K562 treated with DMSO at 1 percent for 4 hours (cell line): ENCODE measurements around the gene ERN1. TPM values are rescaled to one million over a fixed set of nuclear protein-coding genes. Genes with fewer than 3 reads are reported as not detected.

ENCODE experiments used
- total RNA-seq: library from RNA; unstranded; fragments of 300-600 nt; gene quantifications from 2 replicates; pipeline ENCODE4 v1.2.3, GENCODE V29; 2022; ENCODE audit not compliant: insufficient read depth

ERN1 gene
- total RNA-seq, result 12.4 and 14.7 TPM in 2 replicates

GRCh38 chr17:64129765-64130558, at the start of gene ERN1:
Gene ERN1 (minus strand): TSS chr17:64130144. CDS start chr17:64130029, 115 bp downstream.

GRCh38 chr17:64020056-64020766, 109.7 kb downstream of the ERN1 start, which contains the start of gene ICAM2:
Gene ICAM2 (minus strand): TSS chr17:64020633. CDS start chr17:64006691, 13,942 bp downstream.

GRCh38 chr17:63998050-63998720, 131.8 kb downstream of the ERN1 start, which contains the start of gene PRR29:
Gene PRR29 (plus strand): TSS chr17:63998351. CDS start chr17:63998365, 14 bp downstream.

Other genes with a start within 250 kb of the ERN1 start
- gene GH2, start 248.2 kb downstream of the ERN1 start, total RNA-seq, result not detected in 2 replicates
- gene CSH1, start 233.6 kb downstream of the ERN1 start, total RNA-seq, result not detected in 2 replicates
- gene CSHL1, start 218.9 kb downstream of the ERN1 start, total RNA-seq, result not detected in 2 replicates
- gene GH1, start 211.3 kb downstream of the ERN1 start, total RNA-seq, result not detected in 2 replicates
- not detected in 2 replicates for gene CD79B, start 197.8 kb downstream of the ERN1 start, total RNA-seq
- gene SCN4A, start 157.2 kb downstream of the ERN1 start, total RNA-seq, result 0.45 and 4.4 TPM in 2 replicates
- 0.40 and 2.8 TPM in 2 replicates for gene PRR29, start 131.8 kb downstream of the ERN1 start, total RNA-seq
- 29.1 and 29.4 TPM in 2 replicates for gene ICAM2, start 109.5 kb downstream of the ERN1 start, total RNA-seq
- gene TEX2, start 133.1 kb upstream of the ERN1 start, total RNA-seq, result 11.0 and 13.3 TPM in 2 replicates